Measurements from ENCODE around the gene OXA1L. TPM values are rescaled to one million over a fixed set of nuclear protein-coding genes. Genes with fewer than 3 reads are reported as not detected.
A peak's percentile ranks its signal among the peaks of the same experiment; 100 is the strongest.

The OXA1L gene
- total and polyA plus RNA-seq, 2 experiments from 2014 or later = 61.7 to 91.7 TPM

- DNase-seq (ENCODE audit: low spot score) (no peak), ATAC-seq (no peak; the same call in 2 of the 3 replicates)
- peak overlapping the region; percentile 88 for H3K4me3 Mint-ChIP-seq
- peaks cover 15% of the 10 kb centered on the region for H3K27me3 Mint-ChIP-seq (ENCODE audit: insufficient read depth, low read depth, poor library complexity)
- peak overlapping the region; percentile 79 for H3K4me2 ChIP-seq
- H3F3A ChIP-seq (replicated peaks; ENCODE audit: low read depth) = no peaks in the 10 kb centered on the region
- no peaks in the 10 kb centered on the region for H3K9me2 ChIP-seq (ENCODE audit: insufficient read depth)
- peaks cover 25% of the 10 kb centered on the region for H3K79me2 ChIP-seq (replicated peaks; ENCODE audit: insufficient read depth)
- H3K4me3 ChIP-seq = peak overlapping the region; percentile 69
- H3K36me3 Mint-ChIP-seq (ENCODE audit: low read depth) = peaks cover 45% of the 10 kb centered on the region
- H2AFZ ChIP-seq = peak overlapping the region; percentile 33
- H4K20me1 ChIP-seq (replicated peaks; ENCODE audit: insufficient read depth) = no peaks in the 10 kb centered on the region
- peak overlapping the region; percentile 97 for H3K27ac Mint-ChIP-seq
- no peaks in the 10 kb centered on the region for H3K27me3 ChIP-seq (ENCODE audit: insufficient read depth)
- H3K4me1 ChIP-seq (ENCODE audit: insufficient read depth) = peaks cover 11% of the 10 kb centered on the region
- no peaks in the 10 kb centered on the region for H3K9me3 Mint-ChIP-seq
- peaks cover 37% of the 10 kb centered on the region for H3K36me3 ChIP-seq (ENCODE audit: insufficient read depth)
- TF ChIP-seq EZH2 (IDR thresholded peaks at IDR 0.05; ENCODE audit: low read depth, unreplicated experiment) = no peak
- no peak for TF ChIP-seq ZNF114 (CRISPR knock-in tag; IDR thresholded peaks at IDR 0.05)
- TF ChIP-seq EZH2phosphoT487 (IDR thresholded peaks at IDR 0.05; ENCODE audit: unreplicated experiment) = no peak
- no peak for TF ChIP-seq ETS1 (IDR thresholded peaks at IDR 0.05)
- TF ChIP-seq CREB1 (CRISPR knock-in tag; IDR thresholded peaks at IDR 0.05; ENCODE audit: low read depth) = no peak
- no peak for TF ChIP-seq ZNF331 (CRISPR knock-in tag; IDR thresholded peaks at IDR 0.05; ENCODE audit: low read depth)
- no peak for TF ChIP-seq ZNF462 (CRISPR knock-in tag; IDR thresholded peaks at IDR 0.05)
- TF ChIP-seq STAT1 (IDR thresholded peaks at IDR 0.05; ENCODE audit: unreplicated experiment) = no peak
- no peak for TF ChIP-seq REST (IDR thresholded peaks at IDR 0.05; ENCODE audit: unreplicated experiment)
- TF ChIP-seq CTCF (conservative IDR thresholded peaks at IDR 0.05; ENCODE audit: low read depth in 2 of 2) = no peak
- no peak for TF ChIP-seq JUNB (IDR thresholded peaks at IDR 0.05; ENCODE audit: unreplicated experiment)
- TF ChIP-seq POLR2AphosphoS5 (IDR thresholded peaks at IDR 0.05; ENCODE audit: low read depth) = no peak
- TF ChIP-seq NANOG (IDR thresholded peaks at IDR 0.05; ENCODE audit: borderline replicate concordance) = no peak
- H3K27ac ChIP-seq (ENCODE audit: low read depth) = 0 out of 2 replicates have a peak overlapping the region, but pooled peaks have one; percentile 4
- peaks cover 16% of the 10 kb centered on the region for H3K4me1 Mint-ChIP-seq
Observed at GRCh38 chr14:22767323-22767589, 768 bp downstream of the OXA1L start.
